SKM-1 treated with dmso at 0.1 percent for 144 hours (cell line): ENCODE measurements around the gene MTCL3.

ENCODE experiments used
- DNase-seq: peaks from one replicate; lab custom pipeline; 2025; ENCODE audit not compliant: unreplicated experiment; lab: John Stamatoyannopoulos, UW

Gene MTCL3

DNA sequence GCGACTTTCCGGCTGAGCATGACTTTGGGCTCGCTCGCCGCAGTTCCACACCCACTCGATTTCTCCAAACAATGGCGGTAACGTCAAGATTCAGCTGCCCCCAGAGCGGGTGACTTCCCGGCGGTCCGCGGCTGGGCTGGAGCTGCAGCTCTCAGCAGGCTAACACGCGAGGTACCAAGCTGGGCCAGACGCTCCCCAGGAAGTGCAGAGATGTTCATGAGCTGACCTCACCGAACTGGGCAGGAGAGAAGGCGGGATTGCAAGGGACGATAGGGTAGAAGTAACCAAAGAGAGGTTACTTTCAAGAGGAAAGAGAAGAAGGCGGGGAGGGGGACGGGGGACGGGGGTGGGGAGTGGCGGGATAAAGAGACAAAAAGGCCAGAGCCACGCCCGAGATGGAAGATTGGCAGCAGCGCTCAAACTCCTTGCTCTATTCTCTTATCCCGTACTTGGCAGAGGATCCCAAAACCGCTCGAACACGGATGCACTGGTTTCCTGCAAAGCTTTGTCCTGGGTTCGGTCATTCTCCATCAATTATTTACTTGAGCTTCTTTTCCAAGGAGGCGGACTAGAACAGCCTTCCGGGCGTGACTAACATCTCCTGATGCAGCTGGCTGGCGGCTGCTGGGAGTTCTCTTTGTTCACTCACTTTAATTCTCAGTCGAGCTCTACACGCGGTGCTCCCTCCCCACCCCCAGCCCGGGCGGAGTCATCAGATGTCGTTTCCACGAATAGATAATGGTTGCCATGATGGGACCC, at the start of gene MTCL3:
MTCL3 (minus strand) TSS at position 626 of the 759 bp plus-strand sequence.
- DNase-seq, result no peak

DNA sequence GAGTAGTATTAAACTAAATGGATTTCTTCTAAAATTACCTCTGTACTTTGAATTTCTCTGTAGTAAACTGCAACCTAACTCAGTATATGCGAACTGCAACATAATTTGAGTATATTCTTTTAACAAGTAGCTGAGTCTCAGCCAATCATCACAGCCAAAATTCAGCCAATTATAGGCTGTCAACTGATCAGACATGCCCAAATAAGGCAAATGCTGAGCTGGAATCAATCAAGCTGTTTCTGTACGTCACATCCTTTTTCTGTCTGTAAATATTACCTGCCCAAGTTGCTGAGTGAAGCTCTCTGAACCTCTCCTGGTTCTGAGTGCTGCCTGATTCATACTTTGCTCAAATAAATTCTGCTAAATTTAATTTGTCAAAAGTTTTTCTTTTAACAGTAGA, 48.3 kb upstream of the MTCL3 start:
- no peak for DNase-seq

DNA sequence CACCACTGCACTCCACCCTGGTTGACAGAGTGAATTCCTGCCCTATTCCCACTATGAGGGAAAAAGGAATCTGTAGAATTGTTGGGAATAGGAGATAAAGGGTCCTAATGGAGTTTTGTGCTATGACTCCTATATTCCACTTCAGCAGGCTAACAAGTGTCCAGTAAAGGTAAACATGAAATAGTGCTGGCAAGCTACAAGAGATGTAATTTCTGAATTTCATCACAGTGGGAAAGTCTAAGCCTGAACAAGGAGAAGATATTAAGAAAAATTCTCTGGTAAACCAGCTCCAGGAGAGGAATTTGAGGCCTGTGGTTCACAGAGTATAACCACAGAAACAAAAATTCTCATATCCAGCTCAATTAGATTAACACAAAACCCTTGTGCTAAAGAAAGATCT, 47.5 kb upstream of the MTCL3 start:
- DNase-seq, result no peak

DNA sequence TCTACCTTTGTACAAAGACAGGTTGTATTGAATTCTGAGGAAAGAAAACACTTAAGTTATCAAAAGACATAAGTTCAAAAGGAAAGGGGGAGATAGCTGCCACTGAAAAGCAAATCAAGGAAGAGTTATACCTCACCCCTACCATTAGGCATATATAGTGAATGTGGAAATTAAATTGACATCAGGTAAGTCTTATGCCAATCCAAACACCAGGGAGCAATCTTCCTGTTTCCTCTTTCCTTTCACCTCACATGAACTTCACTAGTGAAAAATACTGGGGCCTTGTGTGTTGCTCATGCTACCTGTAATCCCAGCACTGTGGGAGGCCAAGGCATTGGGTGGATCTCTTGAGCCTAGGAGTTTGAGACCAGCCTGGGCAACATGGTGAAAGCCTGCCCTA, 47.0 kb upstream of the MTCL3 start:
- DNase-seq, result no peak

DNA sequence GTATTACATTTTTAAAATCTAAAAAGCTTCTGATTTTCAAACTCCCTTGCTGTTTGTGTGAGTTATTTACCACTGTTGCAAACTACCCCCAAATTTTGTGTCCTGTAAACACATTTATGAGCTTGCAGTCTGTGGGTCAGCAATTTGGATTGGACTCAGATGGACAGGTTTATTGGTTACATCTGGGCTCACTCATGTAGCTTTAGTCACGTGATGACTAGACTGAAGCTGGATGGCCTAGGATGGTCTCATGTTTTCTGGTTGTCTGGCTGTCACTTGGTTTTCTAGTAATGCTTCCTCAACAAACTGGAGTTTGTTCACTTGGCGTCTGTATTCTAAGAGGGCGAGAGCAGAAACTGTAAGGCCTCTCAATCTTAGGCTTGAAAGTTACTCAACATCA, 45.6 kb upstream of the MTCL3 start:
- DNase-seq, result no peak

DNA sequence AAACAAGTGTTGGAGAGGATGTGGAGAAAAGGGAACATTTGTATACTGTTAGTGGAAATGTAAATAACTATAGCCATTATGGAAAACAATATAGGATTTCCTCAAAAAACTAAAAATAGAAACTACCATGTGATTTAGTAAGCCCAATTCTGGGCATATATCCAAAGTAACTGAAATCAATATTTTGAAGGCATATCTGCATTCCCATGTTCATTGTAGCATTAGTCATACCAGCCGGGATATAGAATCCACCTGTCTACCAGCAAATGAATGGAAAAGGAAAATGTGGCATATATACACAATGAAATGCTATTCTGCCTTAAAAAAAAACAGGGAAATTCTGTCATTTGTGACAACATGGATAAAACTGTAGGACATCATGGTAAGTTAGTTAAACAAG, 42.5 kb upstream of the MTCL3 start:
- no peak for DNase-seq

DNA sequence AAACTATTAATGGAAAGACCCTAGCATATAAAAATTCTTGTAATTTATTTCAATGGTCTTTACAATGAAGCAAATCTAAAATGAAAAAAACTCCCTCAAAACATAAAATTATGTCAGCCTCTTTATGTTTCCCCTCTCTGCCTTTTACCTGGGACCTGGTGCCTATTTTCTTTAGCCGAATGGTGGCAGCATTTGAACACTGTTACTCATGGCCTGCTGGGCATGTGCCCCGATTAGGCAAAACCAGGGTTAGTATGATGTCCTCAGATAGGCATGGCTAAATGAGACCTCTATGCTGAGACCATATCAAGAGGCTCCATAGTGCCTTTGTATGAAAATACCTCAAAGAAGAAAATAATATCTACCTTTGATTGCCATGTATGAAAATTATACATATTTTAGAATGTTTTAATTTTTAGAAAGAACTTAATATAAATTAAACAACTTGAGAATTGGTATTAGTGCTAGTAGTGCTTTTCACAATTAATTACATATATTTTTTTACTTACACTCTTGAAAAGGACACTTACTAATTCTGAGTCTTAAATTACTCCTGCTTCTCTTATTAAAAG, 35.4 kb upstream of the MTCL3 start:
- DNase-seq, result peak; percentile 21

DNA sequence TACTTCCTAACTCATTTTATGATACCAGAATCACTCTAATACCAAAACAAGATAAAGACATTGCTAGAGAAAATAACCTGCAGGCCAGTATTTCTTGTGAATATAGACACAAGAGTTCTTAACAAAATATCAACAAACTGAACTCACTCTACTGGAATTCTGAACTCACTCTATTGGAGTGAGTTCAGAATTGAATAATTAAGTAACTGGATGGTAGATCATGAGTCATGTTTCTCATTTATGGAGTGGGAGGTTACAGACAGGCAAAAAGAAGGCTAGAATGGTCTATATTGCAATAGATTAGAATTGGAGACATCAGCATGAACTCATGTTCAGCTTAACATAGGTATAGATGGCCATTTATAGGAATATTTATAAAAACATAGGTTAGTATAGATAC, 31.3 kb upstream of the MTCL3 start:
- no peak for DNase-seq

DNA sequence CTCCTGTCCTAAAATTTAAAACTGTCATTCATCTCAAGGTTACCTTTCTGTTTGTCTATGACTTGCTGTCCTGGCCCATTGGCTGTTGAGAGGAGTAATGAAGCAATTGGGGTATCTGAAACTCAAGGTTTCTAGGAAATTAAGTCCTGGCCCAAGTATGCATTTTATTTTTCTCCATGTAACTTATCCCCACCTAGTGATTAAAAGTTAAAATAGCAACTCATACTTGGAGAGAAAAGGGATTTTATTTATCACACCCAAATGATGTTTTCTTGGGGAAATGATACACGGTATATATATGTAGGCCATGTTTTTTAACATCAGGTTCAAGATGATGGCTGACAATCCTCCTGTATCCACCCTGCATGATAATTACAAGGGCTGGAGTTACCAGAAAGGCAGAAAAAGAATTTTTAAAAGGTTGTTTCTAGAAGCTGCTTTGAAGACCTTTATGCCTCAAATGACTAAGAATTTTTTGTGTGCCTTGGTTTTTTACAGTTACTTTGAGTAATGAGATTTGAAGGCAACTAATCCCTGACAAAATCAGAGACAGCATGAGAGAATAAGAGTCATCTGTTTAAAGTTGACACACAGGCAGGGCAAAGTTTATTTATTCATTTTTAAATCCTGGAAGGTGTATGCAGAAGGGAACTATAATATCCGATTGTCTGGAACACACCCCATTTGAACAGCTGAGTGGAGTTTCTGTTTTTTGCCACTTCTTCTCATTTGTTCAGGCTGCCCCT, 28.9 kb upstream of the MTCL3 start:
- no peak for DNase-seq

DNA sequence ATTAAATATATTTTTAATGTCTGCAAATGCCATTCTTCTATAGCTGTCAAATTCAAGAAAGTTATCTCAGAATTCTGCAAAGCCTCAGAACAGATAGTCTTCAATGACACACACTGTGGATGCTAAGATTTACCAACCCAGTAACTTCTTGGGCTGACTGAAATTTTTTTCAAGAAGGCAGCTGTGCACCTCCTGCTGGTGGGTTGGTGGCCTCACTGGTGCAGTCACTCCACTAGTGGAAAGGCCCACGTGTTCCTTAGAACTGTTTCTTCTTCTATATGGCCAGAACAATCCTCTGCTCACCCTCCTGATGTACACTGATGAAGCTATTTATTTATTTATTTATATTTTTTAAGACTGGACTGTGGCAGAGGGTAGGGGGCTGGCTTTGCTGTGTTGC, 28.1 kb upstream of the MTCL3 start:
- DNase-seq, result peak; percentile 17

DNA sequence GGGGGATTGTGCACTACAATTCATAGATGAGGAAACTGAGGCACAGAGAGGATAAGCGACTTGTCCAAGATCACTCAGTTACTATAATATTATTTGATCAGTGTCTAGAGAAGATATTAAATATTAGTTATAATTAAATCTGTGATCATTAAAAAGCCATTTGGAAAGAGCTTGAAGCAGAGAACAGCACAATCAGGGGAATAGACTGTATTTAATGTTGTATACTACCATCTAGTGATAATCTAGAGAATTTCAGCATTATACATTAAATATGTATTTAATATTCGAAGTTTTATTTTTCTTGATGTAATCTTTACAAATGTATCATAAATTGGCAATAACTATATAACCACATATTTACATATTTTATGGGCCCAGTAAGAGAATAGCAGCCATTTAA, 20.1 kb upstream of the MTCL3 start:
- peak; percentile 22 for DNase-seq

DNA sequence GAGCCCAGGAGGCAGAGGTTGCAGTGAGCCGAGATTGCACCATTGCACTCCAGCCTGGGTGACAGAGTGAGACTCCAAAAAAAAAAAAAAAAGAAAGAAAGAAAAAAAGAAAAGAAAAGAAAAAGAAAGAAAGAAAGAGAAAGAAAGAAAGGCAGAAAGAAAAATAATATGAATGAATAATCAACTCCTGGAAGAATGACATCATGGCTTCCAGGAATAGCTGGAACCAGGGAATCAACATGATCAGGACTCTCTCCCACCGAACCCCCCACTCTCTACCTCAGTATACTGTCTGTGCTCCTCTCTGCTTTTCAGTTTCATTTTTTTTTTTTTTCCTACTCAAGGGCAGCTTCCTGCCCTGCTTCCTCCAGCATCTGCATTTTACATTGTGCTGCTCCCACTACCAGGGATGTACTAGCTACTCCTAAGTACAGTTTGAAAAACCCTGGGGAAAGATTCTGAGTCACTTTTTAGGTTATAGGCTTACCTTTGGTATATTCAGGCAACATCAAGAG, 19.7 kb upstream of the MTCL3 start:
- DNase-seq, result no peak

DNA sequence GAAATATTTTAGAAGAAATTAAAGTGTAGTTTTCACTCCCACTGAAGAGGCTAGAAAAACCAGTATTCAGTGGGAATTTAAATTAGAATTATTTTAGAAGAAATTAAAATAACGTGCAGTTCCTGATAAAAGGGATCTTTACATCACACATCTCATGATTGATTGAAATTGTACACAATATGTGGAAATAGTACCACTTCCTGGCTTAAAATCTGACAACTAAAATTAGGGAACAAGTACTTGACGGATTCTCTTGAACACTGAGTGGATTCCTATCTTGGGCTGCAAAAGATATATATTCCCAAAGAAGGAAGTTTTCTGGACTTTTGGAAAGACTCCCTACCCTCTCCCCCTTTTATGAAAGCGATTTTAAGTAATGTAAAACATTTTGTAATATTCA, 14.6 kb upstream of the MTCL3 start:
- no peak for DNase-seq

DNA sequence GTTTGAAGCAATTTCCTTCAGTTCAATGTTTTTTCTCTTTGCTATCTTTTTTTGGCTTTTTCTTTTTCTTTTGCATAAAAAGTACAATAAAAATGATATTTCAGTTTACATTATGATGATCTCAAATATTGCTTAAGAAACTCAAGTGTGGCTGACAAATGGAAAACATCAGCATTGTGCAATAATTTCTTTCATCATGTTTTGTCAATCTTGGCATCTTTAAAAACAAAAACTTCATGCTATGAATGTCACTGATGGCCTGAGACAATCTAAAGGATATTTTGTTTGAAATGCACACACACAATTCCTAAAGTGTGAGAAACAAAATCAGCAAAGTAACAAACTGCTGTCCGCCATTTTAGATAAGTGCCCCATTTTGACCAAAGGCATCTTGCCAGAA, 13.9 kb upstream of the MTCL3 start:
- DNase-seq, result no peak

DNA sequence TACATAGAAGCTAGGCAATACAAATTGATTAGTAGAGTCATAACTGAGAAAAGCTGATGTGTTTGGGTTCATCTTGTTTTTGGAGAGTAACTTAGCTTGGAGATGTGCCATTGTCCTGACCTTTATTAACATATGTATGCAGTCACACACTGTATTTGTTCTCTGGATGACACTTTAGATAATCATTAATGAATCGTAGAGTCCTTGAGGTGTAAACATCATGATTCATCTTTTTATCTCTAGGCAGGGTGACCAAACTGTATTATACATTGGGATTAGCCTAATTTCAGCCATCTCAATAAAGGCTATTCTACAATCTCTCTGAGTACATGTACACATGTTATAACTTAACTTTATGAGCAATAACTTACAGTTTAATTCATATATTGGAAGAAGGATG, 3.6 kb upstream of the MTCL3 start:
- DNase-seq, result no peak

DNA sequence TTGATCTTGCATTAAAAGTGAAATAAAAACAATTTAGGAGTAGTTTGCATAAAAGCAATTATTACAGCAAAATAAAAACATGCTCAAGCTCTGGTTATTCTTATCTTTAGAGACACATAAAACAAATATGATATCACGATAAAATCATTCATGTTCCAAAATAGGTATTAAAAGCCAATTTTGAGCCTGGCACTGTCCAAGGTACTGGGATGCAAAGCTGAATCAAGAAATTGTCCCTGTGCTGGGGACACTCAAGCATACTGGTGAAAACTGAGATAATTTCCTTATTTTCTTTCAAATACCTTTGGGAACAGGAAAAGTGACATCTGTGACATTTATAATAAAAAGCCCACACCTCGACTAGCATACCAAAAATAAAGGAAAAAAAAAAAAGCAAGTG, 931 bp upstream of the MTCL3 start:
- no peak for DNase-seq

DNA sequence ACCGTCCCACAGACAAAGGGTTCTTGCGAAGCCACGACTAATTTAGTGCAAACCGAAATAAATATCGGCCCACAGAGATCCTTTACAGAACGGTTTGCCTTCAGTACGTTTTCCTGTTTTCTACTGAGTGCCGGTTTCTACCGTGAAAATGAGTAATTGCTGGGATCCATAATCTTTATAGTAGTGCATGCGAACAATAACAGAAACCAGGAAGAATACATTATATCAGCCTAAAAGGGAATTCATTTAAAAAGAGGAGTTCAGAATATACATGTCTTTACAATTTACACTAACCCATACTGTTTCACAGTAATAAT, 292 bp upstream of the MTCL3 start:
- no peak for DNase-seq

DNA sequence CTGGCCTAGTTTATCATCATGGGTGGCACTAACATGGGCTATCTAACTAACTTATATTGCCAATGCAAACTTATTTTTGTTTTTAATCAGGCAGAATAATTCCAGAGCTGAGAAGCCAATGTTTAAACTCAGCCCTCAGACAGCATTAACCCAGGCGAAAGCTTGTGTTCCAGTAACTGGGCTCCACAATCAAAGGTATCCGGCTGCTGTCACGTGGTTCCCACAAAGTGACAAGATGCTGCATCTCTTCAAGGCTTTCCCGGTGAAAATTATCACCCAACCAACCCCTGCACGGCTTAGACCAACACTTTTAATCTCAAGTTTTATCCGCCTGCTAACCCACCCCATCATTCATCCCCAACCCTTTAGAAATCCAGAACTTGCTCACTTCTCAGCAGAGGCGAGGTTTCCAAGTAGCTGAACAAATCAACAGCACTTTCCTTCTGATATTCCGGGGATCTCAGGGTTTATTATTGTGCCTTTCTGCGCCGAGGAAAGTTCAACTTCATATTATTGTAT, 885 bp downstream of the MTCL3 start:
- no peak for DNase-seq

DNA sequence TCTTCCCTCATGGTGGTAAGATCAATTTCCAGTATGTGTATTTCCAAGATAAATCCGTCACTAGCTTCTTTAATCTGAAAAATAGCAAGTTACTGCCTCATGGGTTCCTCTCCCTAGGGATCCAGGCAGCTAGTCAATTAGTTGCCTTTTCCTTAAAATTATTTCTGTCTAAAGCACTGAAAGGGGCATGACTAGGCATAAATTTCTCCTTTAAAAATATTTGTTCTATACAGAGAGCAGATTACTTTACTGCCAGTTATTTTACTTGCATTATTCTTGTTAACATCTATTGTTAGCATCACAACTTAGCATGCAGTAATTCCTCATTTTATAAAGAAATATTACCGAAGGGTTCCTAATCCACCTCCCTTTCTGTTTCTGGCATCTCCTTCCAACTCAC, 1.4 kb downstream of the MTCL3 start:
- DNase-seq, result no peak

DNA sequence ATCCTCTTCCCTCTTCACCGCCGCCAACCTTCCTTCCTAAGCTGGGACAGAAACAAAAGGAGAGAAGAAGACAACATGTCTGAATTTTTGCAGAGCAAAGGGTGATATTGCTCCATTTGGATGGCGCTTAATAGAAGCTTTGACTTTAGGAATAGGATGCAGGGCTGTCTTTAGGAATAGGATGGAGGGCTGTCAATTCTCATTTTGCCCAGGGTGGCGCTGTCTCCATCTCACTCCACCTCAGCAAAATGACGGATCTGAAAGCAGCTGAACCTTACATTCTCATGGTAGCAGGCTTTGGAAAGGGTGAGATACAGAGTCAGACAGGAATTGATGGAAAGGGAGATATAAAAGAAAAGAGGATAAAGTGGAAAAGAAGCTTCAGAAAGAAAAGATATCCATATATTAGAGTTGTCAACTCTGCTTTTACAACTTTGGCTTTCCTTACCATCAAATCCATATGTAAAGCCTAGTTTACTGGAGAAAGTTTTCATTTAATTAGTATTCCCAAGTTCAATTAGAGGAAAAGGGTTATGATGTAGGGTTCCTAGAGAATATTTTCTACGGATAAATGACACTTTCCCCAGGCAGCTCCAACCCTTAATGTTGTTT, 2.4 kb downstream of the MTCL3 start:
- DNase-seq, result peak; percentile 57

DNA sequence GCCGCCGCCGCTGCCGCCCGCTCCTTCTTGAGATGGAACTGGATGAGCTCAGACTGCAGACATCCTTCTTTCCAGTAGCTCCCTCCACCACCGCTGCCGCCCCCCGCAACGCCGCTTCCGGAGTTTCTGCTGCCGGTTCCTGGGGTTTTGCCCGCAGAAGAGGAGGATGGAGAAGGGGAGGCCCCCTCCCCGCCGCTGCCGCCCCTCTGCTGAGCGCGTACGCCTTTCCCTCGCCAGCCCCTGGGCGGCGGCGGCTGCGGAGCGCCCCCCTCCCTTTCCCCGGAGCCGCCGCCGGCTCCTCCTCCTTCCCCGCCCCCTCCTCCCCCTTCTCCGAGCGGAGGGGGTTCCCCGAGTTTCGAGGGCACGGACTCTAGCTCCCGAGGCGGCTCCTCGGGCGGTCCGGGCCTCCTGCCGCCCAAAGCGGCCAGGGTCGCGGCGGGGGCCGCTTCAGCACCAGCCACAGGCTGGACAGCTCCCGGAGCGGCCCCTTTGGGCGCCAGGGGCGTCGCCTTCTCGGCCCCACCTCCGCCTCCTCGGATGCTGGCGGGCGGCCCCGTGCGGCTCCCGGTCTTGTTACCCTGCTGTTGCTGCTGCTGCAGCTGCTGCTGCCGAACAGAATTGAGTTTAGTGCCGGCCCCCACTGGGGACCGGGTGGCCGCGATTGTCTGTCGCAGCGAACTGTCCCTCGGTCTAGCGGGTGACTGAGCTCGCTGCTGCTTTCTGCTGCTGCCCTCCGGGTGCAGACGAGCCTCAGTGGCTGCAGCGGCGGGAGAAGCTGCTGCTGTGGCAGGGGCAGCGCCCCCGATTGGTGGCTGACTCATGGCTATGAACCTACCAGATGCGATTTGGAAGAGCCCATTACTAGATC, 3.1 kb downstream of the MTCL3 start:
- peak; percentile 52 for DNase-seq
